Suppressor macrophage (primary cell): ENCODE data around the gene HYPK.

Experiments
- DNase-seq, 4 experiments: peaks; one replicate each; pipeline ENCODE4 v3.0.0-alpha.2; 2020 to 2022

Gene HYPK

DNA sequence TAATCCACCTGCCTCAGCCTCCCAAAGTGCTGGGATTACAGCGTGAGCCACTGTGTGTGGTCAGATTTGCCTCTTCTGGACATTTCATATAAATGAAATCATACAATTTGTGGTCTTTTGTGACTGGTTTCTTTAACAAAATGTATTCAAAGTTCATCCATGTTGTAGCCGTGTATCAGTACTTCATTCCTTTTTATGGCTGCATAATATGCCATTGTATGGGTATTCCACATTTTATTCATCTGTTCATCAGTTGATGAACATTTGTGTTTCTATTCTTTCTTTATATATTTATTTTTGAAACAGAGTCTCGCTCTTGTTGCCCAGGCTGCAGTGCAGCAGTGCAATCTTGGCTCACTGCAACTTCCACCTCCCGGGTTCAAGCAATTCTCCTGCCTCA, 52.2 kb downstream of the HYPK start:
- DNase-seq, result no peak
